Activated CD4-positive, alpha-beta T cell treated with anti-CD3 and anti-CD28 coated beads, Interleukin-2, amount 50 U/mL, for 16 hours (primary cell): ENCODE data around the gene RAD50.
"Not testable (repeated sequence)": the region's sequence is repeated elsewhere in the genome, so short reads cannot be mapped to it uniquely, and the experiment has no call there.

Experiments used
- DNase-seq: peaks from one replicate; pipeline ENCODE4 v3.0.0-alpha.2; 2020

Gene RAD50

DNA sequence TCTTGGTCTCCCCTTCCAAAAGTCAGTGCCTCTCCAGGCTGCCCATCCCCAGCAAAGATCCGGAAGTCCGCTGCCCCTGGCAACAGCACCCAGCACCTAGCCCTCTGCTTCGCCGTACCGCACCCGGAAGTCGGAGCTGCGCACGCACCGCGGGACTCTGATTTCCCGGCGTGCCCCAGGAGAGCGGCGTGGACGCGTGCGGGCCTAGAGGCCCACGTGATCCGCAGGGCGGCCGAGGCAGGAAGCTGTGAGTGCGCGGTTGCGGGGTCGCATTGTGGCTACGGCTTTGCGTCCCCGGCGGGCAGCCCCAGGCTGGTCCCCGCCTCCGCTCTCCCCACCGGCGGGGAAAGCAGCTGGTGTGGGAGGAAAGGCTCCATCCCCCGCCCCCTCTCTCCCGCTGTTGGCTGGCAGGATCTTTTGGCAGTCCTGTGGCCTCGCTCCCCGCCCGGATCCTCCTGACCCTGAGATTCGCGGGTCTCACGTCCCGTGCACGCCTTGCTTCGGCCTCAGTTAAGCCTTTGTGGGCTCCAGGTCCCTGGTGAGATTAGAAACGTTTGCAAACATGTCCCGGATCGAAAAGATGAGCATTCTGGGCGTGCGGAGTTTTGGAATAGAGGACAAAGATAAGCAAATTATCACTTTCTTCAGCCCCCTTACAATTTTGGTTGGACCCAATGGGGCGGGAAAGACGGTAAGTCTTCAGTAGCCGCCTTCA is at the start of gene RAD50:
Gene RAD50 (plus strand): TSS at position 215 of the 715 bp plus-strand sequence. CDS start 348 bp downstream, at position 563.
- peak; percentile 96 for DNase-seq

DNA sequence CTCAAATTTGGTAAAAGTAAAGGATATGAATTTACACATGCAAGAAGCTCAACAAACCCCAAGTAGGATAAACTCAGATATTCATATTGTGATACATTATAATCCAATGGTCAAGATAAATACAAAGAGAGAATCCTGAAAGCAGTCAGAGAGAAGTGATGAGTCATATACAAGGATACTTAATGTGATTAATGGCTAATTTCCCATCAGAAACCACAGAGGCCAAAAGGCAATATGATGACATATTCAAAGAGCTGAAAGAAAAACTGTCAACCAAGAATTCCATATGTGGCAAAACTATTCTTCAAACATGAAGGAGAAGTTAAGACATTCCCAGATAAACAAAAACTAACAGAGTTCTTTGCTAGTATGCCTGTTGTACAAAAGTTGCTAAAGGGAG is 46.7 kb upstream of the RAD50 start:
- DNase-seq, result no peak

DNA sequence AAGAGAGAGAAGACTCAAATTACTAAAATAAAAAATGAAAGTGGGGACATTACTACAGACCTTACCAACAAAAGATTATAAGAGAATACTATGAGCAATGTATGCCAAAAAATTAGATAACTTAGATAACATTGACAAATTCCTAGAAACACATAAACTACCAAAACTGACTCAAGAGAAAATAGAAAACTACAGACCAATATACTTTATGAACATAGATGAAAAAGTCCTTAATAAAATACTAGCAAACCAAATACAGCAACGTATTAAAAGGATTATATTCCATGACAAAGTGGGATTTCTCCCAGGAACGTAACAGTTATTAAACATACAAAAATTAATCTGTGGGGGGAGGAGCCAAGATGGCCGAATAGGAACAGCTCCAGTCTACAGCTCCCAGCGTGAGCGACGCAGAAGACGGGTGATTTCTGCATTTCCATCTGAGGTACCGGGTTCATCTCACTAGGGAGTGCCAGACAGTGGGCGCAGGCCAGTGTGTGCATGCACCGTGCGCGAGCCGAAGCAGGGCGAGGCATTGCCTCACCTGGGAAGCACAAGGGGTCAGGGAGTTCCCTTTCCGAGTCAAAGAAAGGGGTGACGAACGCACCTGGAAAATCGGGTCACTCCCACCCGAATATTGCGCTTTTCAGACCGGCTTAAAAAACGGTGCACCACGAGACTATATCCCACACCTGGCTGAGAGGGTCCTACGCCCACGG is 43.0 kb upstream of the RAD50 start:
- not testable (repeated sequence) for DNase-seq

DNA sequence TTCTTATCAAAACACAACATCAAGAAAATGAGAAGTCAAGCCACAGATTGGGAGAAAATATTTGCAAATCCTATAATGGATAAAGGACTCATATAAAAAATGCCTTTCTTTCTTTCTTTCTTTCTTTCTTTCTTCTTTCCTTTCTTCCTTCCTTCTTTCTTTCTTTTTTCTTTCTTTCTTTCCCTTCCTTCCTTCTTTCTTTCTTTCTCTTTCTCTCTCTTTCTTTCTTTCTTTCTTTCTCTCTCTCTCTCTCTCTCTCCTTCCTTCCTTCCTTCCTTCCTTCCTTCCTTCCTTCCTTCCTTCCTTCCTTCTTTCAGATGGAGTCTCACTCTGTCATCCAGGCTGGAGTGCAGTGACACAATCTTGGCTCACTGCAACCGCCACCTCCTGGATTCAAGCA is 34.7 kb upstream of the RAD50 start:
- not testable (repeated sequence) for DNase-seq

DNA sequence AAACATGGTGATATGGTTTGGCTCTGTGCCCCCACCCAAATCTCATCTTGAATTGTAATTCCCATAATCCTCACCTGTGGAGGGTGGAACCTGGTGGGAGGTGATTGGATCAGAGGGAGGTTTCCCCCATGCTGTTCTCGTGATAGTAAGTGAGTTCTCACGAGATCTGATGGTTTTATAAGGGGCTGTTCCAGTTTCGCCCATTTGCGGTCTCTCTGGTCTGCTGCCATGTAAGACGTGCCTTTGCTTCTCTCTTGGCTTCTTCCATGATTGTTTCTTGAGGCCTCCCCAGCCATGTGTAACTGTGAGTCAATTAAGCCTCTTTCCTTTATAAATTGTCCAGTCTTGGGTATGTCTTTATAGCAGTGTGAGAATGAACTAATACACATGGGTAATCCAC is 31.9 kb upstream of the RAD50 start:
- not testable (repeated sequence) for DNase-seq

DNA sequence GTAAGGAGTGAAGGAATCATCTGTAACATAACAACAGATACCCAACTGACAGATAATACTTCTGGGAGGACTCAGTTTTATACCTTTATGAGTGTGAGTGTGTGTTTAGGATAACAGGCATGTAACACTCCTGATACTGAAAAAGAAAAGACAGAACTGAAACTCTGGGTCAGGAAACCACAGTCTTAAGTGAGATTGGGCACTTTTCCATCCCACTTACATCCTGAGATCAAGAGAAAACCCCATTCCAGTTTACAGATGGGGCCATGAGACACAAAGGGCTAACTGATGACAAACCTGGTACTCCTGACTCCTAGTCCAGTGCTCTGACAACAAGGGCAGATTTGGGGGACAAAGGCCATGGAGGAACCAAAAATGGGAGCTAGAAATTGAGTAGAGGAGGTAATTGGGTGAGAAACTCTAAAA is 31.5 kb upstream of the RAD50 start:
- peak; percentile 69 for DNase-seq

DNA sequence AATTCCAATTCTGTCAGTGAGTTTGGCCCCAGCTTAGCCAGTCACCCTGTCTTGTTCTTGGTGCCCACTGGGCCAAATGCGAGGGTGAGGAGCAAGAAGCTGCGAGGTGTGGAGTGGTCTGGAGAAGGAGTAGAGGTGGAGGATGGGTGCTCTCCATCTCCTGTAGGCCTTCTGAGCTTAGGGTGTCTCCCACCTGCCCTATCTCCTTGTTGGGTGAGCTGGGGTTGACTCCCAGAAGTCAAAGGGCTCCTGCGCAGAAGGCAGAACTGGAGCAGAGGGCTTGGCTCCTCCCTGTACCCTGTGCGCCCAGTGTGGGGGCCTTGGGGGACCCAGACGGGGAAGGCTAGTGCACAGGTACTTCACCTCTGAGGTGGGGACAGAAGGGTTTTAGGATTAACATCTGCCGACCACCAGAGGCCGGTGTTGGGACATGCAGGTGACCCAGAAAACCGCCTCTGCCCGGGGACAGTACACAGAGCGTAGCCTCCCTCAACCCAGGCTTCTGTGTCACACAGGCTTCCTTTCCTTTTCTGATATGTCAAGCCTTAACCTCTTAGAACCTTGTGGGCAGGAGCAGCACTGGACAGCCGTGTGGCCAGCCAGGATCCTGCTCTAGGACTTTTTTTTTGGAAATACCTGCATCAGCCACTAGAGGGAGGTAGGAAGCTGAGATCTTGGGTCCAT is 30.3 kb upstream of the RAD50 start:
- DNase-seq, result peak; percentile 62

DNA sequence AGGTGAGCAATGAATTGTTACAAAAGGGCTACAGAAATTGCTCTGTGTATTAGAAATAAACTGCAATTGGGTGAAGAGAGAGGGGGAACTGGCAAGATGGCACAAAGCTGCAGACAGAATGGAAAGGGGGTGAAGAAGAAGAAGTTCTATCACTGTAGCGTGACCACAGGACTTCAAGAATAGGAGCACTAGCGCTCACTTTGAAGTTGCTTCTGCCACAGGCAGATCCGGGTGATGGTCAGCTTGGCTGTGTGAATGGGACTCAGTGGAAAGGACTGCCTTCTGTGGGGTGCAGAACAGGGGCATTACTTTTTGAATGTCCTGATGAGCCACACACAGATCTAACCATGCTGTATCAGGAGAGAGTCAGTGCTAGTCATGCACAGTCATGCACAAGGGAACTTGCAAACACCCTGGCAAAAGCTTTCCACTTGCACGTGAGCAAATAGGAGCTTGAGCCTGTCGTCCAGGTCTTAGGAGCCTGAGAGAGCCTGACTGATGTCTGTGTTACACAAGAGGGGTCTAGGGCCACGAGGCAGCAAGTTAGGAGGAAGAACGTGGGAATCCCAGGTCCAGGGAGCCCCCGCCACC is 29.7 kb upstream of the RAD50 start:
- DNase-seq, result no peak

DNA sequence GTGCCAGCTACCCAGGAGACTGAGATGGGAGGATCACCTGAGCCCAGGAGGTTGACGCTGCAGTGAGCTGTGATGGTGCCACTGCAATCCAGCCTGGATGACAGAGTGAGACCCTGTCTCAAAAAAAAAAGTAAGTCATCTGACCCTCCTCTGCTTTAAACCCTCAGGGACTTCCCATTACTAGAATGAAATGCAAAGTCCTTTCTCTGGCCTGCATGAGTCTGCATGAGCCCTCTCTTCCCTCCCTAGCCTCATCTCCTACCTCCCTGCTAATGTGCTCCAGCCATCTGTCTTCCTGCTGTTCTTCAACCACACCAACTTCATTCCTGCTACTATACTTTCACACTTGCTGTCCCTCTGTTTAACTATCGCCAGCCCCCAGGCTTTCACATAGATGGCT is 28.8 kb upstream of the RAD50 start:
- no peak for DNase-seq

DNA sequence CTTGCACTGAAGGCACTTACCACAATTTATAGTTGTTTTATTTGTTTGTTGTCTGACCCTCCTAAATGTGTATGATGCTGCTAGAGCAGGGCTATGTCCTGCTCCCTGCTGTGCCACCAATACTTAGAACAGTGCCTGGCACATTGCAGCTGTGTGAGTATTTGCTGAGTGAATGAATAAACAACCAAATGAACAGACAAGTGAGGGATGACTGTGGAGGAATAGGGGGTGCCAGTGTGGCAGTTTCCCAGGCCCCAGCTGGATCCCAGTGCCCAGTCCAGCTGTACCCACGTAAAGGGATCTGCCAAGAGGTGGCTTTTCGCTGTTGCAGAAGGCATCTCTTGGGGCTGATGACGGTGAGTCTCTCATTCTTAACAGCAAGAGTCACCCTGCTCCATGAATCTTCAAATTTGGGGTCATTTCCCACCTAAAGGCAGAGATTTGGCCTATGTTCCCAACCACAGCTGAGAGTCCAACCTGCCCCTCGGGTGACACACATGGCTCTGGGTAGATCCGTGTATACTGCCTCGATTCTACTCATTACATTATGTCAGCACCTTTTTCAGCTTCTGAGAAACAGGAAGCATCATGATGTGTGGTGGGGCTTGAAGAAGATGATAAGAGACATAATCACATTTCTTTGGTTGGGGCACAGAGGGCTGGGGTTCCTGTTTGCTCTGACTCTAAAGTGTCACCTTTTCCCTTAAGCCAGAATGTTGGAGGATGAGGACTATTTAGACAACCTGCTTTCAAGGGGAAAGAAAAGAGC is 27.7 kb upstream of the RAD50 start:
- peak; percentile 58 for DNase-seq

DNA sequence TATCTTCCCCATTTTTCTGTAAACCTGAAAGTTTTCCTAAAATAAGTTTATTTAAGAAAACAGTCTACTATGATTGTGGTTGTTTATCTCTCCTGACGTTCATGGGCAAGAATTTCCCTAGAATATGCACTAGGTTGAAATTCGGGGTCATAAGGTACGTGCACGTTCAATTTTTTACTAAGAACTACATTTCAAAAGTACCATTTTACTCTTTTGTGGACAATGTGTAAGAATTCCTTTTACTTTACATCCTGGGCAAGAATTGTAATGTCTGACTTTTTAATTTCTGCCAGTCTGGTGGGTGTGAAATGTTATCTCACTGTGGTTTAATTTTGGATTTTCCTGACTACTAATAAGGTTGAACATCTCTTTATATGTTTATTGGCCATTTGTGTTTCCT is 25.8 kb upstream of the RAD50 start:
- peak; percentile 34 for DNase-seq

DNA sequence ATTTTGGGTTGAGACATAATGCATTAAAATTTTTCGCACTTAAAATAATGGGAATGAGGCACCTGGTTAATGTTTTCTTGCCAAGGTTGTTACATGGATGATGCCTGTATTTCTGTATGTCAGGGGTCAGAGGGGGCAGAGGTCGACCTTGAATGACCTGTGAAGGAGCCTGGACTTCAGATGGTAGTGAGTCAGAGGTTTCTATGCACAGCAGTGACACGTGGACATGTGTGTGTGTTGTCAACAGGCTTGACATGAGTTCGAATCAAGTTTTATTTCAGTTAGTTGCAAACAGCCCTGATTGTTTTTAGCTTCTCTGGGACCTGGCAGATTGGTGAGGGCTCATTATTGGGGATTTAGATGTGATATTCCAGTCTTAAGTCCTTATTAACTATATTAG is 17.1 kb upstream of the RAD50 start:
- no peak for DNase-seq

DNA sequence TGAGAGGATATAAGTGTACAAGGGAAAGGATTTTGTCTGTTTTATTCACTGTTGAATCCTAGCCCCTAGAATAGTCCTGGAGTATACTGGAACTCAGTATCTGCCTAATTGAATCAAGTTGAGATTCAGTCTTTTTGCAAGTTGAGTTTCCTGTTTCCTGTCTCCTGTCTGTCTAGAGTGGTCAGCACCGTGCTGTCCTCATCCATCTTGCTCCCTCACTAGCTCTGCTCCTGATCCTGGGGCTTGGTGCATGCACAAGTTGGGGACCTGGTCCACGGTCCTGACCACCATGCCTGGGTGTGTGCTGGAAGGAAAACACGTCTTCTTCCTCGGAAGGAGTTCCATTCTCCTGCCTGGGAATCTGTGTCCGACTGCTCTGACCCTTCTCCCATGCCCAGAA is 16.6 kb upstream of the RAD50 start:
- no peak for DNase-seq

DNA sequence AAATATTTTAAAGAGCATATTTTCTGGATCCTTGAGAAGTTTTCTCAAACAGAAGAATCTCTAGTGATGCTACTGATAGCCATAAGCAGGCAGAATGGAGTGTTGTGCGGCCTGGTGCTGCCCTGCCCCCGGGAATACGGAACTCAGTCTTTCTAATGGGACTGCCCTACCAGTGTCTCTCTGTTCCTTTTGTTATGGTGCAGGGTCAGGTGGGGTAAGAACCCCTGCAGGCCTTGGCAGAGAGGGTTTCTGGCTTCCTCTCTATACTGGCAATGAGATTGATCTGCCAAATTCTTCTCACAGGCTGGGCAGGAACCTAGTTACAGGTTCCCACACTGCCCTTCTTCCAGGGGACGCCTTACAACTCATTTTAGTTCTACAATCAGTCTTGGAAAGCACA is 16.0 kb upstream of the RAD50 start:
- no peak for DNase-seq

DNA sequence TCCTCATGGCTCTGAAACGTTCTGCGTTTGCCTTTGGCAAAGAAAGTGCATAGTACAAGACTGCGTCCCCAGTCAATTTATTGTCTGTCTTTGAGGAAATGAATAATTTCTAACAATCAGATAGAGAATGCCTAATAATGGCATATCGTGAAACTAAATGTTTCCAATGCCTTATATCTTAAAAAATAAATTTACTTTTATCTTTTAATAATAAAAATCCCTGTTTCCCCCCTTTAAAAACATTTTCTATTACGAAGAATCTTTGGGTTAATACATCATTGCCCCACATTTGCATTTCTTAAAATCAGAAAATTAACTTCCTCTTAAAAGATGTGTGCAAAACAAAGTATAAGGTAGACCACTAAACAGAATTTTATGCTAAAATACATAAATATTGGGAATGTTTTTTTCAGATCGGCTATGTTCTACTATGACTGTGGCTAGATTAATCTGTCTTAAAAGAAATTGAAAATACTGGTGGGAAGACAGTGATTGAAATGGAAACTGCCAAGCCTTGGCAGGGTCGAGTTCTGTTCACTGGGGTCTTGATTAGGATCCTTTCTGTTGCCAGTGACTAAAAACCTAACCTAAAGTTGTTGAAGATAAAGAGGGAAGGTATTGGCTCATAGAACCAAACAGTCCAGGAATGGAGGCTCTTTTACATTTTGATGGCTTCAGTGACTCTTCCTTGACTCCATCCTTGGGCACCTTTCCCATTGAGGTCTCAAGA is 13.1 kb upstream of the RAD50 start, which contains the start of gene IL5:
Gene IL5 (minus strand): TSS at position 51 of the 730 bp plus-strand sequence. CDS start 44 bp downstream, at position 7.
- DNase-seq, result peak; percentile 31

DNA sequence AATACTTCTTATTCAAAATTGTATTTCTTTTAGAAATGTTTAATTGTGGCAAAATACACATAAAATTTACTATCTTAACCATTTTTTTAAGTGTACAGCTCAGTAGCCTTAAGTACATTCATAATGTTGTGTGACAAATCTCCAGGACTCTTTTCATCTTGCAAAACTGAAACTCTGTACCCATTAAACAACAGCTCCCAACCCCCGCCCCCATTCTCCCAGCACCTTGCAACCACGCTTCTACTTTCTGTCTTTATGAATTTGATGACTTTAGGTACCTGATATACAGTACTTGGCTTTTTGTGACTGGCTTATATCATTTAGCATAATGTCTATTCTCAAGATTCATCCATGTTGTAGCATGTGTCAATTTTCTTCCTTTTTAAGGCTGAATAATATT is 10.7 kb upstream of the RAD50 start:
- DNase-seq, result peak; percentile 58

DNA sequence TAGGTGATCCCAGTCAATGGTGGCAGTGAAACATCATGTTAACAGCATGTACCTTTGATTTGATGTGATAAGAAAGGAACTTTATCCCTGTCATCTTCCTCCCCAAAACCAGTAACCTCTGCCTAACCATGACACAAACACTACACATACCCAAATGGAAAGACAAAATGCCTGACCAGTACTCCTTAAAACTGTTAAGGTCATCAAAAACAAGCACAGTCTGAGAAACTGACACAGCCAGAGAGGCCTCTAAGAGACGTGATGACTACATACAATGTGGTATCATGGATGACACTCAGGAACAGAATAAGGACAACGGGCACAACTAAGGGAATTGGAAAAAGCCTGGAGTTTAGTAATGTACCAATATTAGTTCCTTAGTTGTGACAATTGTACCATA is 9.5 kb upstream of the RAD50 start:
- DNase-seq, result no peak

DNA sequence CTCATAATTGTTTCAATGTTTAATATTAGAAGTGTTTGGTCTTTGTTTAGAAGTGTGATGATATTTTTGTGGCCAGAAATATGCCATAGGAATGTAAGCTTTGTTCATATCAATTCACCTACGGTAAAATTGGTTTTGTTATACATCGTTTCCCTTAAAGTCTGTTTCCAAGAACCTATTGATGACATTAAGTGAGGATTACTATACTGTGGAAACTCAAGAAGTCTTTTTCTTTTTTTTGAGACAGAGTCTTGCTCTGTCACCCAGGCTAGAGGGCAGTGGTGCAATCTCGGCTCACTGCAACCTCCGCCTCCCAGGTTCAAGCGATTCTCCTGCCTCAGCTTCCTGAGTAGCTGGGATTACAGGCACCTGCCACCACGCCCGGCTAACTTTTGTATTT is 7.9 kb upstream of the RAD50 start:
- DNase-seq, result not testable (repeated sequence)

DNA sequence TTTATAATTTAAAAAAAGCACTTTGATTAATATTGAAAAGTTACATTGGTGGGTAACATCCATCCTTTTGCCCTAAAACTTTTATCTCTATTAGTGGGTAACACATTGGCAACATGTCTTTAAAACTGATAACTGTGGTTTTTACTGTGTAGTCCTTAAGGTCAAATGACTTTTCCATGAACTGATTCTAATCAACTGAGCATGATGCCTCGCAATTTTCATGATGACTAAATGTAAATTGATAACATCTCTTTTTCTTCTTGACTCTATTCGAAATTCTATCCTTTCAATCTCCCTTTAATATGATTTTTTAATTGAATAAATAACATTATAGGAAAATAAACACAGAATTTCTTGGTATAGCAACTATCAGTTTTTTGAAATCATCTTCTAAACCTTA is 7.2 kb upstream of the RAD50 start:
- peak; percentile 29 for DNase-seq

DNA sequence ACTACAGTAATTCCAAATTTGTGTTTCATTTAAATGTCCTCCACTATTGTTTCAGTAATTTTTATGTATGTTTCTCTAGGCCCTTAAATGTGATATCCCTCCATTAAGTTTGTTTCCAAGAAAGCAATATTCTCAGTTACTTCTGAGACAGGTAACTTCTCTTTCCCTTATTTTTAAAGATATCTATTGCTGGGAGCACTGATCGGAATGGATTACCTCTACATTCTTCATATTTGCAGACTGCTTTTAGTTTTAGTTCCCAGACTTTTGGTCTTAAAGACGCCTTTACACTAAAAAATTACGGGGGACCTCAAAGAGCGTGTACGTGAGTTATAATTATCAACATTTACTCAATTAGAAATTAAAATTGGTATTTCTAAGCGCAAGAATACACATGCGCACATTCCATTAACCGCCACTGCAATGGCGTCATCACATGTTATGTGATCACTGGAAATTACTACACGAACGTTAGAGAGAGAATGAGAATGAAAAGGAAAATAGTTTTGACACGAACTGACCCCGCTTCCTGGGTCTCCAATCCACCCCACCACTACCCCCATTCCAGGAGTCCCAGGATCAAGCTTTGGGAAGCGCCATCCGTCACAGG is 519 bp upstream of the RAD50 start:
- no peak for DNase-seq

DNA sequence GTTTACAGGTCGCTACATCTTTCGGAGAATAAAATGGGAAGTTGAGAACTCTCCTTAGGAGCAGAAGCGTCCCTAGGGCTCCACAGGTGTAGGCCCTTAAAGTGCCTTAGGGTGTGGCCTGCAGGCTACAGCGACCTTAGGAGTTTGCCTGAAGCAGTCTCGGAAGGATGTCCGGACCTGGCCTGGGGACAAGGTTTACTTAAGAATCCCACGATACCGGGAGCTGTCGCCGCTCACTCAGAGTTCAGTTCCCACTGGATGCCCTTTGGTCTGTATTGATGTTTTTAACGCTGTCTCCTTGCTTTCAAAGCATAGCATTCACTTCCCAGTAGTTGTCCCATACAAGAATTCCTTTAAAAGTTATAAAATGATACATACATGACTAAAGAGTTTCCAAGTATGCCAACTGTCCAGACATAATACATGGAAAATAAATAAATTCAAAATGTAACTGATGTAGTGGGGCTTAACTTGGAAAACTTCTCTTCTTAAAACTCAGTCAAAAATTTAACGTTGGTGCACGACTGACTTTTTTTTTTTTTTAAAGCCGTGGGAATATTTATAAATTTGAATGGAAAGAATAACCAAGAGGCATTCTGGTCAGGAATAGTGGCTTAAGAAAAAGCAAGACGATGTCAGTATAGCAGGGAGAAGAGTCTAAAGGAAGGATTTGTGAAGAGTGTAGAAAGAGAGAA is 848 bp downstream of the RAD50 start:
- peak; percentile 59 for DNase-seq
